Mesothelial cell of epicardium (in vitro differentiated cells): Measurements from ENCODE around the gene MYLIP. TPM values are rescaled to one million over a fixed set of nuclear protein-coding genes. Genes with fewer than 3 reads are reported as not detected.

ENCODE experiments used
- DNase-seq, 2 experiments: peaks; one replicate each; pipeline ENCODE4 v3.0.0; 2021; ENCODE audit warnings: low spot score in 2 of 2; ENCODE audit not compliant: unreplicated experiment in 2 of 2
- H3K27ac Mint-ChIP-seq: 2 replicates; pipeline ENCODE4 v1.8.0; 2021; ENCODE audit warnings: mixed read lengths
- H3K27me3 Mint-ChIP-seq: 2 replicates; pipeline ENCODE4 v1.8.0; 2021; ENCODE audit warnings: low read depth, mixed read lengths
- H3K36me3 Mint-ChIP-seq: 2 replicates; pipeline ENCODE4 v1.8.0; 2021; ENCODE audit warnings: mixed read lengths
- H3K4me1 Mint-ChIP-seq: 2 replicates; pipeline ENCODE4 v1.8.0; 2021; ENCODE audit warnings: mixed read lengths
- H3K4me3 Mint-ChIP-seq: 2 replicates; pipeline ENCODE4 v1.8.0; 2021; ENCODE audit warnings: mild to moderate bottlenecking, moderate library complexity, mixed read lengths
- H3K9me3 Mint-ChIP-seq: 2 replicates; pipeline ENCODE4 v1.8.0; 2021; ENCODE audit warnings: mixed read lengths
- CTCF ChIP-seq: fragments of 200-600 bp; sonication (generic); IDR thresholded peaks from one replicate; pipeline ENCODE4 v1.5.0; 2021; ENCODE audit warnings: antibody characterized with exemption; ENCODE audit not compliant: unreplicated experiment
- total RNA-seq: library from RNA; stranded (reverse); gene quantifications from 3 replicates; pipeline ENCODE4 v1.2.1, GENCODE V29; 2021

MYLIP gene
- total RNA-seq, 1 donor from 2014 or later = 25.7 TPM

DNA sequence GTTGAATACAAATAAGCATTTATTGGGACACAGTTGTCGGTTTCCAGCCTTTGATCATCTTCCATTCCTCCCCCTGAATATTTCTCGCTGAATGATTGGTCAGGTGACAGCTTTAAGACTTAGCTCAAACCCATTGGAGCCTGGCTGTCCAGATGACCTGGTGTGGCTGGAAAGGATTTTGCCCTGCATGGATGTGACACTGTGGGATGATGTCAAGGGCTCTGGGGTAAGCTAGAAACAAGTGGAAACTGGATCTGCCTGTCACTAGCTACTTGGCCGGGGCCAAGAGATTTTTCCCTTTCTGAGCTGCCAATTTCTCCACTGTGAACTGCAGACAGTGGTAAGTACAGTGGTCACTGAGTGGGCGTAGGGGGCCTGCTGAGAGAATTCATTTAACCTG is 41.9 kb upstream of the MYLIP start:
- H3K27me3 Mint-ChIP-seq = peaks cover 4% of the 10 kb centered on the region
- DNase-seq = no peak
- H3K27ac Mint-ChIP-seq = no peak overlapping the region
- H3K36me3 Mint-ChIP-seq = no peaks in the 10 kb centered on the region
- no peak for TF ChIP-seq CTCF
- H3K9me3 Mint-ChIP-seq = peaks cover 5% of the 10 kb centered on the region
- no peak overlapping the region for H3K4me3 Mint-ChIP-seq
- H3K4me1 Mint-ChIP-seq = no peaks in the 10 kb centered on the region

DNA sequence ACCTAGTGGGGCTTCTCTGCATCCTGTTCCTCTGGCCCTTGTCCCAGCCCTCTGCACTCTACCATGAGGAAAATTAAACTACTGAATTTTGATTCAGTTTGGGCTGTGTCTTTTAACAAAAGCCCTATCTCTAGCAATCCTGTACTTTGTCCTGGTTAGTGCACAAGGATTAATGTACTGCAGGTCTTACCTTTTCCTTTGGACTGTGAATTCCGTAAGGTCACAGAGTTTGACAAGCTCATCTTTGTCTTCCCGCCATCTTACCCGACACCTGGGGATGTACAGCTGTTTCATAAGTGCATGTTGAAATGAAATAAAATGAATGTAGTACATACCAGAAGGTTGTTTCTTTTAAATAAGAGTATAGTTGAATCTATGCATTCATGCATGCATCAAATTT is 41.5 kb upstream of the MYLIP start:
- Mint-ChIP-seq H3K27me3 (peaks cover 4% of the 10 kb centered on the region), H3K4me3 (no peak overlapping the region), H3K27ac (no peak overlapping the region), H3K9me3 (peaks cover 5% of the 10 kb centered on the region), H3K4me1 (no peaks in the 10 kb centered on the region), H3K36me3 (no peaks in the 10 kb centered on the region)
- no peak for TF ChIP-seq CTCF
- no peak for DNase-seq

GRCh38 chr6:16088409-16088808 is 40.5 kb upstream of the MYLIP start:
- Mint-ChIP-seq H3K27ac (no peak overlapping the region), H3K4me3 (no peak overlapping the region), H3K4me1 (no peaks in the 10 kb centered on the region), H3K9me3 (peaks cover 5% of the 10 kb centered on the region), H3K36me3 (no peaks in the 10 kb centered on the region), H3K27me3 (peaks cover 4% of the 10 kb centered on the region)
- TF ChIP-seq CTCF = no peak
- DNase-seq = no peak

- no peak for DNase-seq
- Mint-ChIP-seq H3K4me3 (no peak overlapping the region), H3K4me1 (no peaks in the 10 kb centered on the region), H3K27ac (no peak overlapping the region), H3K27me3 (peaks cover under 1% of the 10 kb centered on the region), H3K9me3 (peaks cover under 1% of the 10 kb centered on the region), H3K36me3 (no peaks in the 10 kb centered on the region)
- no peak for TF ChIP-seq CTCF
These were observed 39.4 kb upstream of the MYLIP start for GRCh38 chr6:16089232-16090062.

- Mint-ChIP-seq H3K9me3 (no peaks in the 10 kb centered on the region), H3K4me1 (no peaks in the 10 kb centered on the region), H3K27me3 (no peaks in the 10 kb centered on the region), H3K27ac (no peak overlapping the region), H3K36me3 (no peaks in the 10 kb centered on the region), H3K4me3 (no peak overlapping the region)
- no peak for TF ChIP-seq CTCF
- no peak for DNase-seq
These were observed 38.4 kb upstream of the MYLIP start for GRCh38 chr6:16090452-16090851.
